HEK293T (cell line): ENCODE measurements around the gene FGFRL1.

Source experiments
- CTCF ChIA-PET: fragments of 350-600 bp; formaldehyde crosslinking; extraction: SDS; loops from one replicate; lab custom pipeline; 2021; ENCODE audit warnings: antibody characterized with exemption, inconsistent platforms; lab: Yijun Ruan, JAX
- POLR2A ChIA-PET: fragments of 350-600 bp; formaldehyde crosslinking; extraction: SDS; loops from one replicate; lab custom pipeline; 2020; ENCODE audit warnings: antibody characterized with exemption, inconsistent platforms; lab: Yijun Ruan, JAX
- DNase-seq: peaks from one replicate; pipeline ENCODE4 v3.0.0; 2012; ENCODE audit warnings: mixed read lengths; ENCODE audit errors: extremely low spot score
- ARNT ChIP-seq: fragments of 450-650 bp; IDR thresholded peaks from 2 replicates; pipeline ENCODE4 v1.6.1; 2017; ENCODE audit warnings: mild to moderate bottlenecking
- BHLHE40 ChIP-seq: fragments of 450-650 bp; IDR thresholded peaks from 2 replicates; pipeline ENCODE4 v1.6.1; 2016; ENCODE audit warnings: mild to moderate bottlenecking, moderate library complexity, borderline replicate concordance
- CTBP1 ChIP-seq: fragments of 450-650 bp; IDR thresholded peaks from 2 replicates; pipeline ENCODE4 v1.6.1; 2016; ENCODE audit warnings: borderline replicate concordance
- ELF4 ChIP-seq: fragments of 450-650 bp; IDR thresholded peaks from 2 replicates; pipeline ENCODE4 v1.6.1; 2017; ENCODE audit warnings: antibody characterized with exemption
- FOXA1 ChIP-seq: fragments of 450-650 bp; IDR thresholded peaks from 2 replicates; pipeline ENCODE4 v1.6.1; 2016; ENCODE audit warnings: mild to moderate bottlenecking
- FOXK2 ChIP-seq: fragments of 450-650 bp; IDR thresholded peaks from 2 replicates; pipeline ENCODE4 v1.6.1; 2016; ENCODE audit warnings: mild to moderate bottlenecking
- FOXM1 ChIP-seq: fragments of 450-650 bp; IDR thresholded peaks from 2 replicates; pipeline ENCODE4 v1.6.1; 2017; ENCODE audit warnings: mild to moderate bottlenecking, borderline replicate concordance
- HDGF ChIP-seq: fragments of 450-650 bp; IDR thresholded peaks from 2 replicates; pipeline ENCODE4 v1.6.1; 2017; ENCODE audit warnings: antibody characterized with exemption, borderline replicate concordance
- L3MBTL2 ChIP-seq: fragments of 450-650 bp; conservative IDR thresholded peaks from 2 replicates; pipeline ENCODE4 v1.6.1; 2016; ENCODE audit warnings: mild to moderate bottlenecking
- LEF1 ChIP-seq: fragments of 450-650 bp; IDR thresholded peaks from 2 replicates; pipeline ENCODE4 v1.6.1; 2017; ENCODE audit warnings: mild to moderate bottlenecking, borderline replicate concordance
- NFRKB ChIP-seq: fragments of 450-650 bp; IDR thresholded peaks from 2 replicates; pipeline ENCODE4 v1.6.1; 2016; ENCODE audit warnings: mild to moderate bottlenecking, moderate library complexity
- PKNOX1 ChIP-seq: fragments of 450-650 bp; IDR thresholded peaks from 2 replicates; pipeline ENCODE4 v1.6.1; 2016
- SP1 ChIP-seq: fragments of 450-650 bp; IDR thresholded peaks from 2 replicates; pipeline ENCODE4 v1.6.1; 2017
- SUZ12 ChIP-seq: fragments of 450-650 bp; IDR thresholded peaks from 2 replicates; pipeline ENCODE4 v1.6.1; 2016; ENCODE audit warnings: mild to moderate bottlenecking
- TARDBP ChIP-seq: fragments of 450-650 bp; IDR thresholded peaks from 2 replicates; pipeline ENCODE4 v1.6.1; 2016
- ZNF384 ChIP-seq: fragments of 450-650 bp; IDR thresholded peaks from 2 replicates; pipeline ENCODE4 v1.6.1; 2016

The FGFRL1 gene

GRCh38 chr4:1065732-1066131 lies 54.3 kb downstream of the FGFRL1 start:
- ChIA-PET CTCF (no interaction called here), POLR2A (no interaction called here)
- DNase-seq: no peak
- TF ChIP-seq NFRKB (no peak), ARNT (no peak), SUZ12 (no peak), BHLHE40 (no peak), ZNF384 (no peak), PKNOX1 (no peak), SP1 (no peak), FOXK2 (no peak)

GRCh38 chr4:1069394-1069793 lies 58.0 kb downstream of the FGFRL1 start:
- DNase-seq: no peak
- POLR2A ChIA-PET: no interaction called here
- CTCF ChIA-PET: no interaction called here
- no peak for TF ChIP-seq NFRKB
- TF ChIP-seq BHLHE40: no peak
- no peak for TF ChIP-seq ZNF384

GRCh38 chr4:1072830-1073446 lies 61.5 kb downstream of the FGFRL1 start:
- peak; percentile 77 for DNase-seq
- no peak for TF ChIP-seq HDGF
- no peak for TF ChIP-seq LEF1
- no peak for TF ChIP-seq ELF4
- TF ChIP-seq L3MBTL2: no peak
- TF ChIP-seq BHLHE40: no peak
- no peak for TF ChIP-seq NFRKB
- TF ChIP-seq SP1: no peak
- TF ChIP-seq PKNOX1: no peak
- no peak for TF ChIP-seq FOXA1
- no peak for TF ChIP-seq ZNF384
- TF ChIP-seq SUZ12: no peak
- no peak for TF ChIP-seq FOXK2
- no peak for TF ChIP-seq FOXM1
- no peak for TF ChIP-seq ARNT
- no peak for TF ChIP-seq TARDBP
- TF ChIP-seq CTBP1: no peak
- ChIA-PET POLR2A (interaction anchor here (0.5 kb wide), 1 partner anchor 258 kb away, joined by 3 read pairs; no protein-coding TSS in a partner anchor), CTCF (no interaction called here)

GRCh38 chr4:1074077-1074476 lies 62.7 kb downstream of the FGFRL1 start:
- no peak for DNase-seq
- ChIA-PET POLR2A (no interaction called here), CTCF (interaction anchor here (0.6 kb wide), 1 partner anchor 319 kb away, joined by 3 read pairs; no protein-coding TSS in a partner anchor)
- TF ChIP-seq SP1: no peak

- TF ChIP-seq SUZ12 (no peak), FOXM1 (no peak), ARNT (no peak), ELF4 (no peak), FOXK2 (no peak), PKNOX1 (no peak), SP1 (no peak), HDGF (no peak), CTBP1 (no peak), BHLHE40 (no peak), FOXA1 (no peak)
- ChIA-PET POLR2A (no interaction called here), CTCF (no interaction called here)
- no peak for DNase-seq
Measured at GRCh38 chr4:1075225-1075624, 63.8 kb downstream of the FGFRL1 start.

- POLR2A ChIA-PET: no interaction called here
- TF ChIP-seq PKNOX1: no peak
- no peak for TF ChIP-seq LEF1
- no peak for TF ChIP-seq CTBP1
- no peak for TF ChIP-seq BHLHE40
- no peak for TF ChIP-seq L3MBTL2
- no peak for TF ChIP-seq FOXK2
- no peak for TF ChIP-seq TARDBP
- TF ChIP-seq HDGF: no peak
- no peak for TF ChIP-seq ARNT
- TF ChIP-seq ELF4: no peak
- no peak for TF ChIP-seq ZNF384
- no peak for DNase-seq
- CTCF ChIA-PET: interaction anchor here (0.7 kb wide), 1 partner anchor 72 kb away, joined by 3 read pairs; no protein-coding TSS in a partner anchor
Measured at GRCh38 chr4:1075809-1076699, 64.6 kb downstream of the FGFRL1 start.
